ENCODE data around the gene TMEM135. TPM values are rescaled to one million over a fixed set of nuclear protein-coding genes. Genes with fewer than 3 reads are reported as not detected.

TMEM135 gene
- total RNA-seq, 1 experiment from 2014 or later, result 14.0 TPM

DNA sequence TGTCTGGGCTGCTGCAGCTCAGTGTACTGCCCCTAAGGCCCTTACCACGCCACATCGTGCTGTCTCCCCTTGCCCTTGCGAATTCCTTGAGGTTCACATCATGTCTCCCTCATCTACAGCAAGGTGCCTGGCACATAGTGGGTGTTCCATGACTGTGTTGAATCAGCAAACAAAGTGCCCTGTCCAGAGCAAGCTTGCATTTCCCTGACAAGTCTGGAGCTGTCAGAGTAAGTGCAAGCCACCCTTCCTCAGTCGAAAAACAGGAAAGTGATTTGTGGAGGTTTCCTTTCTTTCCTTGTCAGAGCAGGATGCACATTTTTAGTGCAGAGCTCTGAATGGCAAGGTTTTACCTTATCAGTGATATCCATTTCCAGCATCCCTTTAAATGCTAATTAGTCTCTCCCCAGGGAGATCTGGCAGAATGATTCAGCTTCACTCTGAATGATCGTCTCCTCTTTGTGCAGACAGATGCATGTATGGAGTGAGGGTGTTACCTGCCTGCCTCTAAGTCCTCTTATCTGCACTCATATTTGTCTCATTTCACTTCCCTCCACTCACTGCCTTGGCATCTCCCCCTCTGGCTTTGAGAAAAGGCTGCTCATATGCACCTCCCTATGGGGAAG is 331.2 kb downstream of the TMEM135 start:
- POLR2A ChIA-PET (ENCODE audit: unreplicated experiment), result no interaction called here
- TF ChIP-seq EZH2 (IDR thresholded peaks at IDR 0.05; ENCODE audit: low read length, unreplicated experiment) (no peak), EZH2phosphoT487 (IDR thresholded peaks at IDR 0.05; ENCODE audit: borderline replicate concordance, low read length) (no peak)
- TF ChIP-seq, protein P1, sequence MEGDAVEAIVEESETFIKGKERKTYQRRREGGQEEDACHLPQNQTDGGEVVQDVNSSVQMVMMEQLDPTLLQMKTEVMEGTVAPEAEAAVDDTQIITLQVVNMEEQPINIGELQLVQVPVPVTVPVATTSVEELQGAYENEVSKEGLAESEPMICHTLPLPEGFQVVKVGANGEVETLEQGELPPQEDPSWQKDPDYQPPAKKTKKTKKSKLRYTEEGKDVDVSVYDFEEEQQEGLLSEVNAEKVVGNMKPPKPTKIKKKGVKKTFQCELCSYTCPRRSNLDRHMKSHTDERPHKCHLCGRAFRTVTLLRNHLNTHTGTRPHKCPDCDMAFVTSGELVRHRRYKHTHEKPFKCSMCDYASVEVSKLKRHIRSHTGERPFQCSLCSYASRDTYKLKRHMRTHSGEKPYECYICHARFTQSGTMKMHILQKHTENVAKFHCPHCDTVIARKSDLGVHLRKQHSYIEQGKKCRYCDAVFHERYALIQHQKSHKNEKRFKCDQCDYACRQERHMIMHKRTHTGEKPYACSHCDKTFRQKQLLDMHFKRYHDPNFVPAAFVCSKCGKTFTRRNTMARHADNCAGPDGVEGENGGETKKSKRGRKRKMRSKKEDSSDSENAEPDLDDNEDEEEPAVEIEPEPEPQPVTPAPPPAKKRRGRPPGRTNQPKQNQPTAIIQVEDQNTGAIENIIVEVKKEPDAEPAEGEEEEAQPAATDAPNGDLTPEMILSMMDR (conservative IDR thresholded peaks at IDR 0.05; ENCODE audit: low read depth, low read length), result no peak
- no peaks in the 10 kb centered on the region for H3K9me3 ChIP-seq (ENCODE audit: low read length)
- H3K9me2 ChIP-seq (replicated peaks; ENCODE audit: low read length), result no peaks in the 10 kb centered on the region
- no peak overlapping the region for H3K4me2 ChIP-seq (ENCODE audit: low read length)
- no peaks in the 10 kb centered on the region for H3F3A ChIP-seq (ENCODE audit: low read length, unreplicated experiment)
- H3K9ac ChIP-seq (ENCODE audit: low read length), result no peak overlapping the region
- H3K79me2 ChIP-seq (ENCODE audit: low read length), result no peaks in the 10 kb centered on the region
- no peaks in the 10 kb centered on the region for H4K20me1 ChIP-seq (ENCODE audit: low read length)
- no peaks in the 10 kb centered on the region for H3K36me3 ChIP-seq (ENCODE audit: low read depth, low read length)
- H3K27ac ChIP-seq (ENCODE audit: low read length), result no peak overlapping the region
- H3K4me3 ChIP-seq (ENCODE audit: low read length), result no peak overlapping the region
- BruUV-seq (replicated peaks), result no TSS peak
- peak; percentile 18; the same call in 1 of the 2 replicates for ATAC-seq
- DNase-seq, result peak; percentile 35
- H3K27me3 ChIP-seq (ENCODE audit: low read length), result no peaks in the 10 kb centered on the region
- H3K4me1 ChIP-seq (ENCODE audit: insufficient read depth, low read length), result peaks cover 4% of the 10 kb centered on the region; the same call in 1 of the 2 replicates
- intact Hi-C loops (cut with micrococcal nuclease), result no loop called here
- CTCF ChIA-PET, result no interaction called here
- H2AFZ ChIP-seq (ENCODE audit: low read length), result no peak overlapping the region

DNA sequence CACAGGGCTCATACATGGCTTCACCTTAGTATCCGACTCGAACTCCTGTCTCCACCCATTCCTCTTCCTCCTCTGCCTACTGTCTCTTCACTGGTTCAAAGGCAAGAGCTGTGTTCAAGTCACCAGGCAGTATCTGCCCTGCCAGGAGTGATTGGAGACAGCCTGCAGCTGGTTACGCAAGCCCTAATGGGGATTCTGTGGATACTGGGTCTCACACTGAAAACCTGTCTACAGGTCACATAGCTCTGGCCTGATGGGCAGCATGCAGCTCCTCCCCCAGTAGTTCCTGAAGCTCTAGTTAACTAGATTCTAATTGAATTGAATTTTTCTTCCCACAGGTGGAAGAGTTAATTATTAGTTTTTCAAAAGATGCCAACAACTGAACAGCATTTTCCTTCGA is 332.2 kb downstream of the TMEM135 start:
- no TSS peak for BruUV-seq (replicated peaks)
- Histone ChIP-seq H3K27me3 (ENCODE audit: low read length) (no peaks in the 10 kb centered on the region), H3K36me3 (ENCODE audit: low read depth, low read length) (no peaks in the 10 kb centered on the region), H3F3A (ENCODE audit: low read length, unreplicated experiment) (no peaks in the 10 kb centered on the region), H3K4me3 (ENCODE audit: low read length) (no peak overlapping the region), H3K79me2 (ENCODE audit: low read length) (no peaks in the 10 kb centered on the region), H3K9ac (ENCODE audit: low read length) (no peak overlapping the region), H3K9me3 (ENCODE audit: low read length) (no peaks in the 10 kb centered on the region), H2AFZ (ENCODE audit: low read length) (no peak overlapping the region), H4K20me1 (ENCODE audit: low read length) (no peaks in the 10 kb centered on the region), H3K4me2 (ENCODE audit: low read length) (no peak overlapping the region), H3K27ac (ENCODE audit: low read length) (no peak overlapping the region), H3K4me1 (ENCODE audit: insufficient read depth, low read length) (peaks cover 4% of the 10 kb centered on the region; the same call in 1 of the 2 replicates), H3K9me2 (replicated peaks; ENCODE audit: low read length) (no peaks in the 10 kb centered on the region)
- intact Hi-C loops (cut with micrococcal nuclease), result no loop called here
- TF ChIP-seq EZH2phosphoT487 (IDR thresholded peaks at IDR 0.05; ENCODE audit: borderline replicate concordance, low read length) (no peak), EZH2 (IDR thresholded peaks at IDR 0.05; ENCODE audit: low read length, unreplicated experiment) (no peak)
- TF ChIP-seq, protein P1 (conservative IDR thresholded peaks at IDR 0.05; ENCODE audit: low read depth, low read length), result no peak
- ChIA-PET CTCF (no interaction called here), POLR2A (ENCODE audit: unreplicated experiment) (no interaction called here)
- DNase-seq (no peak), ATAC-seq (no peak)

DNA sequence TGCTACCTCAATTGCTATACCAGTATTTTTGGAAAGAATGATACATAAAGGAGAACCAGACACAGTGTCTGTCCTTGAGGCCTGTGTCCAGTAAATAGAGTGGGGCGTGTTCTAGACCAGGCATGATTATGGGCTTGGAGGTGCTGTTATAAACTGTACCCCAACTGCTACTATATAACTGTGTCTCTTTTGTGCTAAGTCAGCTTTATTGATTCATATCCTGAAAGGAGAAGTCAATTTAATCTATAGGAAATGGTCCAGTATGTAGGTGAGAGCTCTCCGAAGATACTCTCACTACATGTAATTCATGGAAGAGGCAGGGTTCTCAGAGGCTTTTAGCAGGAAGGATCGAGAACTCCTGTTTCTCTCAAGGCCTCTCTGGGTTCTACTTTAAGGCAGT is 334.3 kb downstream of the TMEM135 start:
- Histone ChIP-seq H3K36me3 (ENCODE audit: low read depth, low read length) (no peaks in the 10 kb centered on the region), H3K9me2 (replicated peaks; ENCODE audit: low read length) (no peaks in the 10 kb centered on the region), H3K4me2 (ENCODE audit: low read length) (no peak overlapping the region), H3K4me1 (ENCODE audit: insufficient read depth, low read length) (peaks cover 4% of the 10 kb centered on the region; the same call in 1 of the 2 replicates), H3F3A (ENCODE audit: low read length, unreplicated experiment) (no peaks in the 10 kb centered on the region), H3K9me3 (ENCODE audit: low read length) (no peaks in the 10 kb centered on the region), H3K27me3 (ENCODE audit: low read length) (no peaks in the 10 kb centered on the region), H3K27ac (ENCODE audit: low read length) (no peak overlapping the region), H3K9ac (ENCODE audit: low read length) (no peak overlapping the region), H3K79me2 (ENCODE audit: low read length) (no peaks in the 10 kb centered on the region), H2AFZ (ENCODE audit: low read length) (no peak overlapping the region), H4K20me1 (ENCODE audit: low read length) (no peaks in the 10 kb centered on the region), H3K4me3 (ENCODE audit: low read length) (no peak overlapping the region)
- ChIA-PET CTCF (no interaction called here), POLR2A (ENCODE audit: unreplicated experiment) (no interaction called here)
- DNase-seq (no peak), ATAC-seq (no peak)
- intact Hi-C loops (cut with micrococcal nuclease), result no loop called here
- TF ChIP-seq EZH2phosphoT487 (IDR thresholded peaks at IDR 0.05; ENCODE audit: borderline replicate concordance, low read length) (no peak), EZH2 (IDR thresholded peaks at IDR 0.05; ENCODE audit: low read length, unreplicated experiment) (no peak)
- TF ChIP-seq, protein P1 (conservative IDR thresholded peaks at IDR 0.05; ENCODE audit: low read depth, low read length), result no peak
- BruUV-seq (replicated peaks), result no TSS peak

Data from PC-3 (cell line).